HL-60/S4 treated with phorbol 12-myristate 13-acetate at 8.2 ng/mL for 4 days and 3 days (cell line): ENCODE measurements around the gene ELOA.
"Not testable (repeated sequence)": the region's sequence is repeated elsewhere in the genome, so short reads cannot be mapped to it uniquely, and the experiment has no call there.

Experiments used
- in situ Hi-C: fragments of 300-500 bp; cut with MboI; formaldehyde crosslinking; loops from 2 replicates; pipeline ENCODE4 v1.15.0; 2022; ENCODE audit warnings: low sequenced_read_pairs

ELOA gene

DNA sequence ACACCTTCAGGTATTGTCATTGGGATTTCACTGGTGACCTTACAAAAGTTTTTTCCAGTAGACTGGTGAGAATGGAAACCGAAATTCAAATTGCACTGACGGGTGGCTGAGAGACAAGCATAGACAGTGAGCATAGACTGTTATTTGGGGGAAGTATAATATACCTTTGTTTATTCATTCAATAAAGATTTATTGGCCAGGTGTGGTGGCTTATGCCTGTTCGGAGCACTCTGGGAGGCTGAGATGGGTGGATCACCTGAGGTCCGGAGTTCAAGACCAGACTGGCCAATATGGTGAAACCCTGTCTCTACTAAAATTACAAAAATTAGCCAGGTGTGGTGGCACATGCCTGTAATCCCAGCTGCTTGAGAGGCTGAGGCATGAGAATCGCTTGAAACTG is 10.0 kb upstream of the ELOA start:
- in situ Hi-C loops, result not testable (repeated sequence)

DNA sequence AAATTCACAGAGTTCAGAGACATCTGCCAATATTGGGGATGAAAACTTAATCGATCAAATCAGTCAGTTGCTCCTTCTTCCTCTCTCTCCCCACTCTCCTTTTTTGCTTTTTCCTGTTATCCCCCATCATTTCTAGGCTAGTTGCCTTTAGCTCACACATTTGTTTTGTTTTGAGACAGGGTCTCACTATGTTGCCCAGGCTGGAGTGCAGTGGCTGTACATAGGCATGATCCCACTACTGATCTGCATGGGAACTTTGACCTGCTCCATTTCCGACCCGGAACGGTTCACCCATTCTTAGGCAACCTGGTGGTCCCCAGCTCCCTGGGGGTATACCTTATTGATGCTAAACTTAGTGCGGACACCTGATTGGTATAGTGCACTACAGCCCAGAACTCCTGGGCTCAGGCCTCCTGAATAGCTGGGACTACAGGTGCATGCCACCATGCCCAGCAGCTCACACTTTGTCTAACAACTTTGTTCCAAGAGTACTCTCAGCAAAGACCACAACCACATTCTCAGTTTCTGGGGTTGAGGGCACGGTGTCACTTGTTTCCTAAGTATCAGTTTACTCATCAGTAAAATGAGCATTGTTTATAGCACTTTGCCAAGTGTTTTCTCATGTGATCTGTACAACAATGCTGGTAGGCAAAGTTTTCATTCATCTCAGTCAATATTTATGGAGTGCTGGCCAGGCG is 6.7 kb upstream of the ELOA start:
- in situ Hi-C loops, result no loop called here

DNA sequence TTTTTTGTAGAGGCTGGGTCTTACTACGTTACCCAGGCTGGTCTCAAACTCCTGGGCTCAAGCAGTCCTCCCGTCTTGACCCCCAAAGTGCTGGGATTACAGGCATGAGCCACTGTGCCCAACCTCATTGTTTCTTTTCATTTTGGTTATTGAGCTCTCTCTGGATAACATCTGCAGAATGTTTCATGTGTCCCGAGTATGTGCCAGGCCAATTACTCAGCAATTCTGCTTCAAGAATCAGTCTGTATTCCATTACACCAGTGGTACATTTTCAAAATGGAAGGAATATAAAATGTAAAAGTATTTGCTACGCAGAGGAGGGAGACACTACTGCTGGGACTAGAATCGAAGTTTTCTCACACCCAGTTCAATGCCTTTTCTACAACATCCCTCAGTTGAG is 1.7 kb upstream of the ELOA start:
- in situ Hi-C loops, result no loop called here

DNA sequence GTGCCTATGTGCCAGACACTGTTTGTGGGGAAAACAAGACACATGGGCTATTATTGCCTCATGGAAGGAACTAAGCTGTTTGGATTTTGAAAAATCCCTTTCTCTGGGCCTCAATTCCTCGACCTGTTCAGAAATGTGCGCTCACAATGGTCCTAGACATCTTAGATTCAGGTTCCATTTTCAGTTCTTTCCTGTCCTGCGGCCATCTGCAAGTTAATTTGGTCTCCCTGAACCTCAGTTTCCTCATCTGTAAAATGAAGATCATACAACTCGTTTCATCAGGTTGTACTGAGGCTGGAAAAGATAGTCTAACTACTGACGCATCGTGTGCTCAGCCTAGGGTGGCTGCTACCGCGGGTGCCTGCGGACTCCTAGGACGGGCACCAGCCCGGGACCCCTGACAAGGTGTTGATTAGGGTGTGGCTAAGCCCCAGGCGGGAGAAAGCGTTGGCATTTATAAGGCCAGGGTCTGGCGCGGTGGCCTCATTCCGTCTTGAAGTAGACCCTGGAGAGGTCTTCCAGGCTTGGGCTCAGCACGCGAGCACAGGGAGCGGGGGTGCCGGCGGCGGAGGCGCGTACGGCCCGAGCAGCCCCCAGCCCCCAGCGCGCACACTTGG is 493 bp upstream of the ELOA start:
- in situ Hi-C loops, result no loop called here

DNA sequence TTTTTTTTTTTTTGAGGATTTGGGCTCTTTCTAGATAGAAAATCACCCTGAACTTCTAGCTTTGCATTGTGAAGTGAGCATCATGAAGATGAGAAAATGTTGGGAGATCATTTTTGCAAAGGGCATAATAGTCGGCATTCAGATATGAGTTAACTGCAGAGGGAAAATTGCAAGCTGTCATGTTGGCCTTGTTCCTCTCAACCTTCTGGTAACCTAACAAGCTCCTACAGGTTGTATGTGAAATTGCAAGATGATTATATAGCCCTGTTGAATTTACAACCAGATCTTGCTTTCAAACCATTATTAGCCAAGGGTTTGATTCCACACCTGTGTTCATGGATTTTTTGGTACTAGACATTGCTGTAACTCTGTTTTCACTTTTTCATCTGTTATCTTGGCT is 2.2 kb downstream of the ELOA start:
- in situ Hi-C loops, result no loop called here

DNA sequence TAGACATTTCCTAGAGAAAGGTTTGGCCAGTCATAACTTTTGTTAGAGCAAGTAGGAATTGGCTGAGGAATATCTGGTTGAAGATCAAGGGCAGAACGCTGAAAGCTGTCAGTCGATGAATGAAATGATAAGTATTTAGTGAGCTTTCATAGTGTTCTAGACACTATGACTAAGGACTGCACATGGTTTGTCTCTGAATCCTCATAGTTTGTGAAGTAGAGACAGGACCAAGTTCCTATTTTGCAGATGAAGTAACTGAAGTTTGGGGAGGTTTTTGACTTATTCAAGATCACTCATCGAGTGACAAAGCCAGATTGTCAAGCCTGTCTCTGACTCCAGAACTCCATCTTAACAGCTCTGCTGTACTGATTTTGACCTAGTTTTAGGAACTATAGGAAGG is 4.7 kb downstream of the ELOA start:
- in situ Hi-C loops, result no loop called here

DNA sequence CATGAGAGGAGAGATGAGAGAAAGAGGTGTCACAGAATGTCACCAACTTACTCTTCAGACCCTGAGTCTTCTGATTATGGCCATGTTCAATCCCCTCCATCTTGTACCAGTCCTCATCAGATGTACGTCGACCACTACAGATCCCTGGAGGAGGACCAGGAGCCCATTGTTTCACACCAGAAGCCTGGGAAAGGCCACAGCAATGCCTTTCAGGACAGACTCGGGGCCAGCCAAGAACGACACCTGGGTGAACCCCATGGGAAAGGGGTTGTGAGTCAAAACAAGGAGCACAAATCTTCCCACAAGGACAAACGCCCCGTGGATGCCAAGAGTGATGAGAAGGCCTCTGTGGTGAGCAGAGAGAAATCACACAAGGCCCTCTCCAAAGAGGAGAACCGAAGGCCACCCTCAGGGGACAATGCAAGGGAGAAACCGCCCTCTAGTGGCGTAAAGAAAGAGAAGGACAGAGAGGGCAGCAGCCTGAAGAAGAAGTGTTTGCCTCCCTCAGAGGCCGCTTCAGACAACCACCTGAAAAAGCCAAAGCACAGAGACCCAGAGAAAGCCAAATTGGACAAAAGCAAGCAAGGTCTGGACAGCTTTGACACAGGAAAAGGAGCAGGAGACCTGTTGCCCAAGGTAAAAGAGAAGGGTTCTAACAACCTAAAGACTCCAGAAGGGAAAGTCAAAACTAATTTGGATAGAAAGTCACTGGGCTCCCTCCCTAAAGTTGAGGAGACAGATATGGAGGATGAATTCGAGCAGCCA is 8.0 kb downstream of the ELOA start:
- in situ Hi-C loops, result no loop called here

DNA sequence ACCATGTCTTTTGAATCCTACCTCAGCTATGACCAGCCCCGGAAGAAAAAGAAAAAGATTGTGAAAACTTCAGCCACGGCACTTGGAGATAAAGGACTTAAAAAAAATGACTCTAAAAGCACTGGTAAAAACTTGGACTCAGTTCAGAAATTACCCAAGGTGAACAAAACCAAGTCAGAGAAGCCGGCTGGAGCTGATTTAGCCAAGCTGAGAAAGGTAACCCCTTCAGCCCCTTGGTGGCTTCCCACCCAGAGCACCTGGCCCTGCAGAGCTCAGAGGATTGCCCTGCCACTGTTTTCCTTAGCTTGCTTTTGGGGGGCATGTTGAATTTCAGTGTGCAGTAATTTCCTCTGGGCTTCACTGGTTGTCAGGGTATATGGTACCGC is 8.5 kb downstream of the ELOA start:
- in situ Hi-C loops, result no loop called here

DNA sequence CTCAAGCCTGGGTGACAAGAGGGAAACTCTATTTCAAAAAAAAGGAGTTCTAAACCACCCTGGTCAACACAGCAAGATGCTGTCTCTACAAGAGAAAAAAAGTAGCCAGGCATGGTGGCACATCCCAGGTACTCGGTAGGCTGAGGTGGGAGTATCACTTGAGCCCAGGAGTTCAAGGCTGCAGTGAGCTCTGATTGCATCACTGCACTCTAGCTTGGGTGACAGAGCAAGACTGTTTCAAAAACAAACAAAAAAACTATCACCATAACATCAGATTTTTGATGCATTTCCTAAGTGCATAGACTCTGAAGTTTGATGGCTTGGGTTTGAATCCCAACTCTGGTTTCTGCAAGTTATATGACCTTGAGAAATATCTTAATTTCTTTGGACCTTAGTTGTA is 9.6 kb downstream of the ELOA start:
- in situ Hi-C loops, result no loop called here

DNA sequence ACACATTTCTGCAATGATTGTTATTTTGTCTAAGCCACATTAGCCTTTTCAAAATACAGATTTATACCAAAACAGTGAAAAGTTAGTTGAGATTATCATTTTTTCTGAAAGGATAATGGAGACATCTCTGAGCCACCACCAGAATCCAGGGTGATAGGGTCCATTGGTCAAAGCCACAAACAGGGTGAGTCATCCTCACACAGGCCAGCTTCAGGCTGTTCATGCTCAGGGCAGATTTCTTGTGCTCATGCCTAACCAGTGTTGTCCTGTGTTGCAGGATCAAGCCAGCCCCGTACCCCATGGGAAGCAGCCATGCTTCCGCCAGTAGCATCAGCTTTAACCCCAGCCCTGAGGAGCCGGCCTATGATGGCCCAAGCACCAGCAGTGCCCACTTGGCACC is 13.4 kb downstream of the ELOA start:
- in situ Hi-C loops, result no loop called here

DNA sequence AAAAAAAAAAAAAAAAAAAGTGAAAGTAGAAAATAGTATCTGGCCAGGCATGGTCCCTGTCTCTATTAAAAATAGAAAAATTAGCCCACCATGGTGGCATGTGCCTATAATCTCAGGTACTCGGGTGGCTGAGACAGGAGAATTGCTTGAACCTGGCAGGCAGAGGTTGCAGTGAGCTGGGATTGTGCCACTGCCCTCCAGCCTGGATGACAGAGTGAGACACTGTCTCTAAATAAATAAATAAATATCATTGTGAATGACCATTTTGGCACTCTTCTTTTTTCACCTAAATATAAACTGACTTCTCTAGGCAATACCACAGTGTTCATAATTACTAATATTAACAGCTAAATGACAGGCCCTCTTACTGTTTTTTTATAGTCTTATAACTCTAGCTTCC is 14.5 kb downstream of the ELOA start:
- in situ Hi-C loops, result no loop called here

DNA sequence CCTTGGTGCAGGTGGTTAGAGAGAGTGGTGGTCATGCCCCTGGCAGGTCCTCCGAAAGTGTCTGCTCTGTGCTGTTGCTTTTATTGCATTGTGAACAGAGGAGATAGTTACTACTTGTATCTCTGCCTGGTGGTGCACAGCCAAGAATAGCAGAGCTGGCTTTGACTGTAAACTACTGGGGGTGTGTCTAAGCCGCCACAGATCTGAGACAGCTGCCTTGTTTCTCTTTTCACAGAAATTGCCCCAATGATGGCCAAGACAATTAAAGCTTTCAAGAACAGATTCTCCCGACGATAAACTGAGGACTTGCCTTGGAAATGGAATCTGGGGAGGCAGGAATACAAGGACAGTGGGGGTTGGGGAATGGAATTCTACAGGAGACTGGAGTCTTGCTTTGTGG is 16.0 kb downstream of the ELOA start:
- in situ Hi-C loops, result no loop called here

DNA sequence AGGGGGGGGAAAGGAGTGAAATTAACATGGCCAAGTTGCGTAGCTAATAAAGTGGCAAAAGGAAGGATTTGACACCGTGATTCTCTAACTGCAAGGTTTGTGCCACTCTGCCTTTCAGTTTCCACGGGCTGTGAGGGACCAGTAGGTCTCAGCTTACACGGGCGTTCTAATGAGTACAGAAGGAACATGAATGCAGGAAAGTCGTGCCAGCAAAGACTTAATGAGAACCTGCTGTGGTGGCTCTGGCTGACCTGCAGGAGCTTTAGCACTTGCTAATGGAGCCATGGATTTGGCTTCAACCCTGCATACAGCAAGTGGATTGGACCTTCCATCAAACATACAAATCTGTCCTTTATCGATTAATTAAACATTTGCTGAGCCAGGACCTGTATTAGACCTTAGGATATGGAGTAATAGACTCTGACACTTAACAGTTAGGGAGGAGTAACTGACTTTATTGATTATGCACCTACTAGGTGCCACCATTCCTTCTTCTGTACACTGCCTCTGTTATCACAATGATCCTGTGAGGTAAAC is 19.8 kb downstream of the ELOA start:
- in situ Hi-C loops, result no loop called here

DNA sequence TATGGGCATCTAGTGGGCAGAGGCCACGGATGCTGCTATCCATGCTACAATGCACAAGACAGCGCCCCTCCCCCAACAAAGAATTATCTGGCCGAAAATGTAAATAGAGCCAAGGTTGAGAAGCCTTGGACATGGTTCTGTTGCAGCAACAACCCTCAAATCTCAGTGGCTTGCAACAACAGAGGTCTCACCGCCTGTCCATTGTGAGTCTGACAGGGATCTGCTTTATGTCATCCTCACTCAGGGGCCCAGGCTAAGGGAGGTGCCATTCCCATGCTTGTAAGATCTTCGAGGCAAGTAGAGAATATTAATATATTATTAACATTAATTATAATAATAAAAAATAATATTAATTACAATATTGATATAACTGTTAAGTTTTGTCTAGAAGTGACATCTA is 25.5 kb downstream of the ELOA start:
- in situ Hi-C loops, result no loop called here

DNA sequence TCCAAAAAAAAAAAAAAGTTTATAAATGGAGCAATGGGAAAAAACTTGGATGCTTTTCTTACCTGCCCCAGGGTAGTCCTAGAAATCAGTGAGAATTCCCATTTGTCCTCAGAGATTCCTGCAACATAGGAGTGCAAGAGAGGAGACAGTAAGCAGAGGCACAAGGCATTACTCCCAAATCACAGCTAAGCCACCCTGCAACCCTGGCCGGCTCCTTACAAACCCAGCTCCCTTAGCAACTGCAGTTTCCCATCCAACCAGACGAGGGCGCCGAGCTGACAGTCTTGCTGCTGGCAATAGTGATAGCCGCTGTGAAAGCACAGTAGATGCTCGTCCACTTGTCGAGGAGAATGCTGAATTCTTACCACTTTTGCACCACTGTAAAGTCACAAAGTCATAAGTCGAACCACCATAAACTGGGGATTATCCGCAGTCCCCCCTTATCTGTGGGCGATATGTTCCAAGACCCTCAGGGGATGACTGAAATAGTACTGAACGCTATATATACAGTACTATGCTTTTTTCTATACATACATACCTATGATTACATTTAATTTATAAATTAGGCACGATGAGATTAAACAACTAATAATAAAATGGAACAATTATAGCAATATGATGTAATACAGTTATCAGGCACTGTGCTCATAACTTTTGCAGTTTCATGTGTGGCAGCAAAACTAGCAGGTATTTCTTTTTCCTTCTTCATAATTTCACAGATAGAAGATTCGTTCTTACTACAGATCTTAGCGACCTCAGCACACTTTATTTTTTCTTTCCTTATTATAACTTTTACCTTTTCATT is 29.0 kb downstream of the ELOA start:
- in situ Hi-C loops, result no loop called here

DNA sequence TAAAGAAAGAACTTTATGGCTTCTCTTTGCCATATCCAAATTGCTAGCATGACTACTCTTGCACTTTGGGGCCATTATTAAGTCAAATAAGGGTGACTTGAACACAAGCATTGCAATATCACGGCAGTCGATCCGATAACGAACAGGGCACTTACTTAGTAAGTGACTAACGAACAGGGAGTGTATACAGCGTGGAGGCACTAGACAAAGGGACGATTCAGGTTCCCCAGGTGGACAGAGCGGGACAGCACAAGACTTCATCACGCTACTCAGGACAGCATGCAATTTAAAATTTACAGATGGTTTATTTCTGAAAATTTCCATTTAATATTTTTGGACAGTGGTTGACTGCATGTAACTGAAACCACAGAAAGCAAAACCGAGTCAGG is 29.6 kb downstream of the ELOA start:
- in situ Hi-C loops, result no loop called here

DNA sequence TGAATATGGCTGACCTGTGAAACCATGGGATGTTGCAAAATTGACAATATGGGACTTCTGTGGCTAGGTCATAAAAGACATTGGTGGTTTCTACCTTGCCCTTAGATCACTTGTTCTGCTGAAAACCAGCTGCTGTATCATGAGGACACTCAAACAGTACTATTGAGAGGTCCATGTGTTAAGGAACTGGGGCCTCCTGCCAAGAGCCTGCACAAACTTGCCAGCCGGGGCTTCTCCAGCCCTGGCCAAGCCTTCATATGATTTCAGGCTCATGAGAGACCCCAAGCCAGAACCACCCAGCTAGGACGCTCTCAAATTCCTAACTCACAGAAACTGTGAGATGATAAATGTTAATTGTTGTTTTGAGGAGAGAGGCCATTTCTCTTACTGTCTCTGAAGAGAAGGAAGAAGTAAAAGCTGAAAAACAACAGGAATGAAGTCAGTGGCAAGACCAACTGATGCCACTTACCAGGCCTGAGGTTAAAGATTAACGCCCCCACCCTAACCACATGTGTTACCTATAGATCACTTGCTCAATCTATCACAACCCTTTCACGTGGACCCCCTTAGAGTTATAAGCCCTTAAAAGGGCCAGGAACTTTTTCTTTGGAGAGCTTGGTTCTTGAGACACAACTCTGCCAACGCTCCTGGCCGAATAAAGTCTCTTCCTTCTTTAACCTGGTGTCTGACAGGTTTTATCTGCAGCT is 31.1 kb downstream of the ELOA start:
- in situ Hi-C loops, result no loop called here

DNA sequence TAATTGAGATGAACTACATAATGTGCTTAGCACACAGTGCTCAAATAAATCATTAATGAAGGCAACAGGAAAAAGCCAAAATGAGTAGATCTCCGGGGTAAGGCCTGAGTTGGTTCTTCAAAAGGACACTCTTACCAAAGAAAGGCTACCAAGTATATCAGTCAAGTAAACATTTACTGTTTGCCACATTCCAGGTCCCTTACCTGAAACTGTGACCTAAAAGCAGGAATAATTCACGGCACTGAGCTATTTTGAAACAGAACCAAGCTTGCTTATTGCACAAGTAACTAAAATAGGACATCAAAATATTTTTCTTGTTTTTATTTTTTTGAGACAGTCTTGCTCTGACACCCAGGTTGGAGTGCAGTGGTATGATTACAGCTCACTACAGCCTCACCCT is 32.9 kb downstream of the ELOA start:
- in situ Hi-C loops, result no loop called here

DNA sequence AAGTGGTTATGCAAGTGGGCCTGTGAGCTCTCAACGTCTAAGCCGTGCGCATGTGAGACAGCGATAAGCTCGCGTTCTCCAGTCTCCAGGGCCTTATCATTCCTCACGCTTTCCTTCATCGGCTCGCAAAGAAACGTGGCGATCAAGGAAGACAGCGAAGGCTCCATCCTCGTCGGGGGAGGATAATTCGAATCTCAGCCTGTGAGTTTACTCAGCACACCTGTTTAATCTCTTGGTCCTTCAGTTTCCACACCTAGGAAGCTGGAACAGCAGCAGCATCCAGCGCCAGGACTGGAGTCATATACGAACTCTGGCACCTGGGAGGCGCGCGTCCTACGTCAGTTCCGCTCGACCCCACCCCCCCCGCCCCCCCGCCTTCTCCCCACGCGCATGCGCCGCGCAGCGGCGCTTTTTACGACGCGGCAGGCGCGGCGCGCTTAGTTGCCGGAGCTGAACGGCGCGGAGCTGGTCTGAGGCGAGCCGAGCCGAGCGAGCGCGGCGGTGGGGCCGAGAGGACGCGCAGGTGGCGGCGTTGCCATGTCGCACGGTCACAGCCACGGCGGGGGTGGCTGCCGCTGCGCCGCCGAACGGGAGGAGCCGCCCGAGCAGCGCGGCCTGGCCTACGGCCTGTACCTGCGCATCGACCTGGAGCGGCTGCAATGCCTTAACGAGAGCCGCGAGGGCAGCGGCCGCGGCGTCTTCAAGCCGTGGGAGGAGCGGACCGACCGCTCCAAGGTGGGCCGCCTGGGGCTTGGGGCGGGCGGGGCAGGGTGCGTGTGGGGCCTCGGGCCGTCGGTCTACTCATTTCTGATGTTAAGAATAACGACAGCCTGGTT is 34.9 kb downstream of the ELOA start, which contains the start of gene PITHD1:
Gene PITHD1, plus strand, starts transcription at position 440 of the 836 bp plus-strand sequence. Its CDS starts 98 bp downstream, at position 538.
- in situ Hi-C loops, result no loop called here
